Measurements from ENCODE around the gene BCL11B.

Gene BCL11B

DNA sequence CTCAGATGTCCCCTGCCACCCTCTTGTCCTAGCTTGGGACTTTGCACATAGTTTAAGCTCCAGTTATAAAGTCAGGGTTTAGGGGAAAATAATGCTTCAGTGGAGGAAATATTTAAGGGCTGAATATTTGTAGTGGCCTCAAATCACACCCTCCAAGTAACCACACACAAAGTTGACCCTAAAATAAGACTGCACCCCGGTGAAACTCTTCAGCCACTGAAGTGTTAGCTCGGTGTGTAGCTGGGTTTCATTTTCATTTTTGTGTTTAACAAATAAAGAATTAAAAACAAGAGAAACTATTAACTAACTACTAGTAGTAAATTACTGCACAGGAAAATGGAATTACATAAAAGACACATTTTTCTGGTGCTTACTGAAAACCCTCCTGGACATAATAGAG is 14.8 kb upstream of the BCL11B start:
- no peak for DNase-seq (ENCODE audit: low read depth in 2 of 2)

DNA sequence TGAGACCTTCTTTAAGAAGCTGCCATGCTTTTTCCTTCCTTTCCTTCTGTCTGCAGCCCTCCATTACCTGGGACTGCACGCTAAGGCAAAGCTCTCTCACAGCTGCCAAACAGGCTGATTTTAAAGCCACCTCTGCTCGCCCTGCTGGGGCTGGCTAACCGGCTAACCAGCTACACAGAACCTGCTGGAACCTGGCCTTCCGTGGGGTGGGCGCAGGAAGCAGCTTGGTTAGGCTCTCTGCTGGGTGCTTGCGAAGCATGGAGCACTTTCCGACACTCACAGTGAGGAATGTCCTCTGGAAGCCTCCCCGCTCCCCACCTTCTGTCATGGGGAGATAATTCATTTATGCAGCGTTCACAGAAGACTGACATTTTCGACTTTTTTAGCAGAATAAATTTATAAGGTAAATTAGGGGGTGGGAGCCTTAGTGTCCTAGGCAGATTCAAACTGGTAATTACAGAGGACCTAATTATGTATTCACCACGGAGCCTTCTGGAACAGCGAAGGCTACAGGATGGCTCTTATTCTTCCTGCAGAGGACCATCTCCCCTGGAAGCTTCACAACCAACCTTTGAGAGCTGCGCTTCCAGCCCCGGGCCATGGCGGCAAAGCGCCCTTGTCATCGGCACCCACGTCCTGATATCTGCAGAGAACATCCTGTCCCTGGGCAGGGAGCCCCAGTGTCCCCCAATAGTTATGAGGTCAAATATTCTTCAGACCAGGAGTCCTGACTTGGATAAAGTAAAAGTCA is 12.4 kb upstream of the BCL11B start:
- no peak for DNase-seq (ENCODE audit: low read depth in 2 of 2)

DNA sequence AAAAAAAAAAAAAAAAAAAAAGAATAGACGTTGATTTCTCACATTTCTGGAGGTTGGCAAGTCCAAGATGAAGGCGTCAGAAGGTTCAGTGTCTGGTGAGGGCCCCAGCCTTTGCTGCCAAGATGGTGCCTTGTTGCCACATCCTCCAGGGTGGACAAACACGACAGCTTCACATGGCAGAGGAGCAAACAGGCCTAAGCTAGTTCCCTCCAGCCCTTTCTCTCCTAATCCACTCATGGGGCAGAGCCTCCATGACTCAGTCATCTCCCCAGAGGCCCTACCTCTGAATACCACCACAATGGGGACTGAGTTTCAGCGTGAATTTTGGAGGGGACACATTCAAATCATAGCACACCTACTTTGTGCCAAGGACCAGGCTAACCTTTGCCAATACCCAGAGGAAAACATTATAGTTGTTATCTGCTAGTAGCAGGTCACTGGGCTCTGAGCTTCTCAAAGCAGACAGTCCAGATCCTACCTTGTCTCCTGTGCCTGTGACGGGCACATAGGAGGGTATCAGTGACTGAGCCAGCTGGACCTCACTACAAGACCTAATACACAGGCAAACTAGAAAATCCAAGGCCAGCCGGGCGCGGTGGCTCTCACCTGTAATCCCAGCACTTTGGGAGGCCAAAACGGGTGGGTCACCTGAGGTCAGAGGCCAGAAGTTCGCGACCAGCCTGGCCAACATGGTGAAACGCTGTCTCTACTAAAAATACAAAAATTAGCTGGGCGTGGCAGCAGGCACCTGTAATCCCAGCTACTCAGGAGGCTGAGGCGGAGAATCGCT is 10.5 kb upstream of the BCL11B start:
- DNase-seq (ENCODE audit: low read depth in 2 of 2) = no peak

DNA sequence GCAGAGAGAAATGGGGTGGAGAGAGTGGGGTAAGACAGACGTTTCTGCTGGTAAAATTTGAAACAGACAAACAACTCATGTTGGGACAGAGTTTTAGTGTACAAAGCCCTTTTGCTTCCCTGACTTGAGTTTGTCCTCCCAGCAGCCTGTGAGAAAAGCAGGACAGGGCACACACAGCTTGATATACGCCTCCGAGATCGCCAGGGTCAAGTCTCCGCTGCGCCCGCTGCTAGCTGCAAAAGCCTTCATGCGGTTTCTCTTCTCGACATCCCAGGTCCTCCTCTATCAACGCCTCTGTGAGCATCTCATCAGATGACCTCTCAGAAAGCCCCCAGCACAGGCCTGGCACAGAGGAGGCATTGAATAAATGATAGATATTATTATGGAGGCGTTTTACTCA is 9.4 kb upstream of the BCL11B start:
- DNase-seq (ENCODE audit: low read depth in 2 of 2) = no peak

DNA sequence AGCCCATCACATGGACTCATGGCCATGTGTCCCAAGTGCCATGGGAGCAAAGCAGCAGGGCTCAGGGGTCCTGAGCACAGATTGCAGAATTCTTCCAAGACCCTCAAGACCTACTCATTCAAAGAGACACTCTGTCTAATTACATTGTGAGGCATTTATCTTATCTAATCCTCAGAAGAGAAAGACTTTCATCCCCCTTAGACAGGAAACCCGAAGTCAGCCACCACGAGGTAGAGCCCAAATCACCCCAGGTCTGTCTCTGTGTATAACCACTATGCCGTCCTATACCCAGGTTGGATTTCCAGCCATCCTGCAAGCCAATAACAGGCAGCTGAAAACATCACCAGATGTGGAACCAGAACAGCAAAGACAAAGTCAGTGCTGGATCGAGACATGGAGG is 8.9 kb upstream of the BCL11B start:
- DNase-seq (ENCODE audit: low read depth in 2 of 2) = no peak

DNA sequence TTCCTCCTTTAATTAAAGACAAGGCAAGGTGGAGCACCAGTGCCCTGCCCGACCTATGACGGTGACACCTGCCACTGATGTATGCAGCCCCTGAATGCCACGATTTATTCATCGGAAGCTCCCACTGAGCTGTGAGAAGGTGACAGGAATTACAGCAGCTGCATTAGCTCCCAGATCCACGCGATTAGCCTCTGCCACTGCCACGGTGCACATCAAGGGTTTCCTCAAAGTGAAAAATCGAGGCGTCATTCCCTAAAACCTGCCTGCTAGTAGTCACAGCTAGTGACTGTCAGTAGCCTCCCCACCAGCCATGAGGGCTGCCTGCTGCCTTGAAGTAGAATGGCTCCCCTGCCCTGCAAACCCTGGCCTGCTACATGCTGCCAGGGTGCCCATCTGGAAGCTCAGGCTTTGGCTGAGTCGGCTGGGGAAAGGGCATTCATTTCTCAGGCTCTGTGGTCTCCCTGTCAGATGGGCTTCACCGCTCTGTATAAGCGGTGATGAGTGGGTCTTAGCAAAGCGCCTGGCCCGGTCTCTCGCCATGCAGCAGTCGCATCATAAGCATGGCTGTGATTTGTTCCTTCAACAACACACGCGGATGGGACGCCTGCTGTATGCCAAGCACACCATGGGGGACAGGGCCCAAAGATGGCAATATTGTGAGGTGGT is 8.2 kb upstream of the BCL11B start:
- no peak for DNase-seq (ENCODE audit: low read depth in 2 of 2)

DNA sequence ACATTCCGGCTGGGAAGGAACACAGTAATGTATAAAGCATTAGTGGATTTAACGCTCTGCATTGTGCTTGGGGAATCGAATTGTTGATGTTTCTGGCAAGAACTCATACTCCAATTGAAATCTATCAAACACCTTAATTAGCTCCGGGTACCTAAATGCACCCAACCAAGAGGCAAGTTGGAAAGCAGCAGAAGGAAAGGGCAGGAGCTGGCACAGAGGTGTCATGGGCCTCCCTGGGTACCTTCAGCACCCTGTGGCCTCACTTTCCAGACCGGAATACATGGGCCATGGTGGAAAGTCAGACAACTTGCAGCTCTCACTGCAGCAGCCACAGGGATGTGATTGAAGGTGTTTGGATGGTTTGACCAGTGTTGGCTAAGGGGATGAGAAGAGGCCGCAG is 6.8 kb upstream of the BCL11B start:
- DNase-seq (ENCODE audit: low read depth in 2 of 2) = no peak

DNA sequence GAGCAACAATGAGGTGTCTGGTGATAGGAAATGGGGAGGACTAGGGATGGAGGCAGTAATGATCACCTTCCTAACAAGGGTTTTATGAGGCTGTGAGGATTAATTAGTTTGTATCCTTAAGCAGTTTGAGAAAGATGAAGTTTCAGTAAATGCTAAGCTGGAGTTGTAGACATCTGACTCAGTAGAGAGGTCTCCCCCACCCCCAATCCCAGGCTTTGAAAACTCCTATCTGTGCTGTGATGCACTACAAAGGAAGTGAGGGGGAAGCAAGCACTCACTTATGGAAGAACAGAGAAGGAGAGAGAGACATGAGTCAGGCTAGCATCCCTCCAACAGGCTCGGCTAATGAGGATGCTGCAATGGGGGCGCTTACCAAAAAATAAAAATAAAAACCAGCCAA is 5.5 kb upstream of the BCL11B start:
- DNase-seq (ENCODE audit: low read depth in 2 of 2) = no peak

DNA sequence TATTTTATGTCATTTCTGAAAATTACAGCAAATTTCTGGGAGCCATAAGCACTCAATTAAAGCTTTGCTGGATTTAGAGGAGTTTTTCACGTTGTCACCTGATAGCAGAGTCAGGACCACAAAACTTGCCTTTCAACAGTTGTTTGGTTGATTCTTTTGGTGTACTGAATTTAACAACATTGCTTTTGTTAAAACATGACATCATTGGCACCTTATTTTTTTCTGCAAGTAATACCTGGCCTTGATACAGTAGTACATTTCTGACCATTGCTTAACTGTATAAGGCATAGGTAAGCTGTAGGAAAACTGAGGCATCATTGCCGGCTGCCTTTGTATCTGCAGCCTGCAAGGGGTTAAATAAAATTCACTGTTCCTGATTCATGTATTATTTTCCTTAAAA is 4.5 kb upstream of the BCL11B start:
- DNase-seq (ENCODE audit: low read depth in 2 of 2) = no peak

DNA sequence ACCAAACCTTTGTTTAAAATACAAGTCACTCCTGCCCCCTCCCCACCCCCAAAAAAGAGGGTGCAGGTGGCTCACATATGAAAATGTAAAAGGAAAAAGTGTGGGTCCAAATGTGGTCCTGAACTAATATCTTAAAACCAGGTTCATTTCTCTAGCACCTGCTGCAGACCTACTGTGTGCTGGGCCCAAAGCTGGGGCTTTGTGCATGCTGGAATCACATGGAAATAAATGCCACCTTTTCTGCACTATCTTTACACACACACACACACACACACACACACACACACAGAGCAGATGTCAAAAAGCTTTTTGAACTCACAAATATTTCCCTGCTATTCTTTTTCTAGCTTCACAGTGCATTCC is 3.2 kb upstream of the BCL11B start:
- no peak for DNase-seq (ENCODE audit: low read depth in 2 of 2)

DNA sequence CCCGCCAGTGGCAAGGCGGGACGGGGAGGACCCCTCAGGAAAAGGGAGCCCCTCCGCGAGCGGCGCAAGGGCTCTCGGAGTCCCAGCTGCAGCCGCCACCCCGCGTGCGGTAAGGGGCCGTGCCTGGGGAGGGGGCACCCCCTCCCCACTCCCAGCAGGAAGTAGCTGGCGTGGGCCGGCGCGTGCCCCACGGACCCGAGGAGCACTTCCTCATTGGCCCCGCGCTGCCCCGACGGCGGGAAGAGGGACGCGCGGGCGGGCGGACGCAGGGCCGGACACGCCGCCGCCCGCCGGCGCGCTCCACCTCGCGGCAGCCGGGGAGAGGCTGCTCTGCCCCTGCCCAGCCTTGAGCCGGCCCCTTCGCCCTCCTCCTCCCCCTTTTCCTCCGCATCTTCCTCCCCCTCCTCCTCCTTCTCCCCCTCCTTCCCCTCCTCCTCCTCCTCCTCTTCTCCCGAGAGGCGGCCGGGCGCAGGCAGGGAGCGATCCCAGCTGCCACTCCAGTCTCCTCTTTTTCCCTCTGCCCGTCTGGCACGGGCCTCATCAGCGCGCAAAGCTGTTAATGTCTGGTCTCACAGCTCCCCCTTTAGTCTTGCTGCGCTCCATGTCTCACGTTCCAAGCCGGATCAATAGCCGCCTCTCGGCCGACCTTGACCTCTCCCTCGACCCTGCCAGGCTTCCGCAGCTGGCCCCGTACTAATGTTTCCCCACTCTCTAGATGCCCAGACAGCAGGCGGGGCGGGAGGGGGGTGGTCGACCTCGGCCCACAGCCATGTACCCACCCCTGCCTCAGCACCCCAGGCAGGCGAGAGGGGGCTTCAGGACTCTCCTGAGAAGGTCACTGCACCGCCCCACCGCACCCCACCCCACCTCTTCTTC is 2.6 kb upstream of the BCL11B start:
- no peak for DNase-seq (ENCODE audit: low read depth in 2 of 2)

DNA sequence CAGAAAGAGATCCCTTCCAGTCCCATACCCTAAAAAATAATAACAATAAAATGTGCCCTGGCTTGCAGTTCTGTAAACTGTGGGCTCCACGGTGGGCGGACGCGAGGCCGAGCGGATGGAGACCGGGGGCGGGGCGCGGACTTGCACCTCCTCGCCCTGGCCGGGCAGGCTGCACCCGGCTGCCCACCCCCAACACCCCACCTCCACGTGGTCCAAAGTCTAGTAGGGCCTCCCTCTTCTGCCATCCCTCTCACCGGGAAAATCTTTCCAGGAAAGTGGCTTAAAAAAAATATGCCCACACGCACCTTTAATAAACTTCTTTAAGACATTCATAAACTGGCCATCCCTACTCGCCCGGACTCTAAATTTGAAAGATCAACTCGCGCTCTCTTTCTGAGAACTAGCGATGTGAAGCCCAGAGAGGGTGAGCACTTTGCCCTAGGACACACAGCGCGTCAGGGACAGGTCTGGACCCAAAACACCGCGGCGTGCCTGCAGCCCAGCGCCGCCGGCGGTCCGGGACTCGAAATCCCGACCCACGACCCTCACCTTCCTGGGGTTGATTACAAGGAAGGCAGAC is 1.9 kb upstream of the BCL11B start:
- DNase-seq (ENCODE audit: low read depth in 2 of 2) = no peak

DNA sequence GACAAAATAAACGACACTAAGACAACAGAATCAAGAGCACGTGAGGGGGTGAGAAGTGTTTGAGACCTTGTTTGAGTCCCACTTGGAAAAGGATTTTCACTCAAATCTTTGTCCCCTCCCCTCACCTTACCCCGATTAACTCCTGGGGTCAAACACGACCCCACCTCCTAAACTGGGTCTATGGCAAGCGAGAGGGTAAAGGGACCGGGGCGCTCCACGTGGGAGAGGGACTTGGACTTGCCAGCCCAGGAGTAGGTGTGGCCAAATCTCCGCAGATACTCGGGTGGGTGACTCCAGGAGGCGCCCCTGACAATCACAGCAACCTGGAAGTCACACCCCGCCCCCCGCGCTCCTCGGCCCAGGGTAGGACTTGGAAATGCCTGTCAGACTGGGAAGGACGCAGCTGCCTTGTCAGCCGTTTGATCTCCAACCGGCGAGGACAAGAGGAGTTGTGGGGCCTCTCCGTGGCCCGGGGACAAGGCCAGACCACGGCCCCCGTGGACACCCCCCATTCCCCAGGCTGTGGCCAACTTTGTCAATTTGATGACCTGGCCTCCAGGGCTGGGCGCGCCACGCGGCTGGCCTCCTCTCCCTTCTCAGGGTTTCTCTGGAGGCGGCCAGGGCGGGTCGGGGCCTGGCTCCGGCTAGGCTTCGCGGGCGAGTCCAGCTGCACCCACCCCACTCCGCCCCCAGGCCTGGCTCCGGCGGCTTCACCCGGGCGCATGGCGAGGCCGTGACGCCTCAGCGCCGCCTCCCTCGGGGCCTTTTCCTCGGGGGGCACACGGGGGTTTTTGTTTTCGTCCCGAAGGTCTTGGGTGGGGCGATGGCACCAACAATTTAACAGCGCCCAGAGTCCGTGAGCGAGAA is 1.1 kb upstream of the BCL11B start:
- DNase-seq (ENCODE audit: low read depth in 2 of 2) = no peak

DNA sequence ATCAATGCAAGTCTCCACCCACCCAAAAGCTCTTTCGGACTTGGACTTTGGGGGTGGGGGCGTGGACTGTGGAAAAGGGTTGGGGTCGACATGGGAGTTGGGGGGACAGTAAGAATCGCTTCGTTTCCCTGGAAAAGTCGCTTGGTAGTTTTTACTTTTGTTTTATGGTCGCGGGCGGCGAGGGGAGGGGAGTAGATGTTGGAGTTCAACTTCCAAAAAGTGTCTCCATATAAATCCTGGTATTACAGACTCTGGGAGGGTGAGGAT is 568 bp upstream of the BCL11B start:
- DNase-seq (ENCODE audit: low read depth in 2 of 2) = no peak

DNA sequence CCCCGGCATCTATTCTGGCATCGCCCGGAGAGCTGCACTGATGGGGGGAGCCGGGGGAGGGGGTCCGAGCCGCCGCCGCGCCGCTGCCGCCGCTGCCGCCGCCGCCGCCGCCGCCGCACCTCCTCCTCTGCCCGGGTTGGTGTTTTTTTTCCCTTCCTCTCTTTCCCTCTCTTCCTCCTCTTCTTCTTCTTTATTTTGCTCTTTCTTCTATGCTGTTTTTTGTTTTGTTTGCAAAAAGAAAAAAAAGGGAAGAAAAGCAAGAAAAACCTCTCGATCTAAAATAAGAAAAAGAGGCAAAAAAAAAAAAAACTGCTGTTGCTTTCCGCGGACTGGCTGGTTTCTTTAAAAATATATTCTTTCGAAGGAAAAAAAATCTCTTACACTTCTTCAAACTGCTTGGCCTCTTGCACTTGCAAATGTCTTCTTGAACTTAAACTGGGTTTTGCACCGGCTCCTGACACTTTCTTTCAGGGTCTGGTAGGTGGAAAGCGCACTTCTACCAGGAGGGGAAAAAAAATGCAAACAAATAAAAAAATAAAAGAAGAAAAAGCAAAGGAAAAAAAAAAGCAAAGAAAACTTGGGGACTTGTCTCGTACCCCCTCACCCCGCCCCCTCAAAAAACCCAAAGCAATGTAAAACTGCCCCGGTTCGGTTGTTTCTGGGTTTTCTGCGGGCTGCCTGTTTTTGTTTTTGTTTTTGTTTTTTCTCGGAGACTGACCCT is 616 bp downstream of the BCL11B start:
- no peak for DNase-seq (ENCODE audit: low read depth in 2 of 2)

DNA sequence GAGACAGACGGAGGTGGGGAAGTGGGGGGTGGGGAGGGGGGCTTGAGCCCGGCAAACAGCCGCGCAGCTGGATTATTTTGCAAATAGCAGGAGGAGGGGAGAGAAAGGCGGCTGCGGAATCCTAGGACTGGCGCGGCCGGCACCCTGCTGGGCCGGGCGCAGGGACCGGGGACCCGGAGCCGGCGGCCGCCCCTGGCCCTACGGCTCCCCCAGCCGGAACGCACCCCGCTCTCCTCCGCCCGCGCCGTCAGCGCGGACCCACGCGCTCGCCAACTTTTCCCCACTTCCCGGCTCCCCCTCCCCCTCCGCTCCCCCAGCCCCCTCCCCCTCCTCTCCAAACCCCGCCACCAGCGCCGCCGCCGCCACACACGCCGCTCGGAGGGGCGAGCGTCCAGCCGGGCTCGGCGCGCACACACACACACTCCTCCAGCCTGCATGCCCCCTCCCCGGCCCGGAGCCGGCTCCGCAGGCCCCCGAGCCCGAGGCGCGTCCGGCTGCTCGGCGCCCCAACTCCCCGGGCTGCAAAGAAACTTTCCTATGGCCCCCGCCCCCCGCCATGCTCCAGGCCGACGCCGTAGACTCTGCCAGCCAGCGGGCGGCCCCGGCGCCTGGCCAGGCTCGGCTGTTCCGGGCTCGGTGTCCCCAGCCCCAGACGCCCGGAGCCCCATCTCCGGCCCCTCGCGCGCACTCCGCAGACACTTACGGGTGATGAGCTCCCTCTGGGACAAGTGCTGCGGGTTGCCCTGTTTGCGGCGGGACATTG is 1.4 kb downstream of the BCL11B start:
- no peak for DNase-seq (ENCODE audit: low read depth in 2 of 2)

DNA sequence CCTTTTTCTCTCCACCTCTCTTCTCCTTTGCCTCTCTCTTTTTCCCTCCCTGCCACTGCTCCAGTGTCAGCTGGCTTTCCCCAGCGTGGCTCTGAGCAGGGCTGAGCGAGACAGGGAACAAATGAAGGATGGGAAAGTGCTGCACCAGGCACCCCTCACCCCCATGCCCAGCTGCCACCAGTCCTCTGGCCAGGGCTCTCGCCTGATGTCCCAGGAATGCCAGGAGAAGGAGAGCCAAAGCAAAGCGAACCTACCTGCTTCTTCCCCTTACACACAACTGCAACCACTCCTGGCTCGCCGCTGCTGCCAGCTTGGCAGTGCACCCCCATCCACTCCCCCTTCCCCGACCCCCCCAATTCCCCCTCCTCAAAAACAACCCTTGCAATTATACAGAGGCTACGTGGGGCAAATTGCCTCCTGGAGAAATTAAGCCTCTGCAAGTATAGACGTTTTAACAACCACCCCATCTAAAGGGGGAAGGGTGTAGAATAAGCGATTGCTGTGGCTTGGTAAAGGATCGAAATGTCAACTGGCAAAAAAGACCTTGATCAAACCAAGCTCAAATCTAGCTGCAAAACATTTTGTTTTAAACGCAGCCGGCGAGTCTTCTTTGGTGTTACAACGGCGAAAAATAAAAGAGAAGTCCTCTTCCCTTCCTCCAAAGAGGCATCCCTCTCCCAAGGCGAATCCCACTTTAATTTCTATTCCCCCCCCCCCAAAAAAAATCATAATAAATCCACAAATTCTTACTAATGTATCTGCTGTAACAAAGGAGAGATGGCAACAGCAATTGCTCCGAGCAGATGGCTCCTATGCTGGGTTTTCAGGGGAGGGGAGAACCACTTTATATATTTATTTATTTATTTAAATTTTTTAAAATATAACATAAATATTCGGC is 2.9 kb downstream of the BCL11B start:
- no peak for DNase-seq (ENCODE audit: low read depth in 2 of 2)

Measured in stimulated activated CD8-positive, alpha-beta memory T cell treated with anti-CD3 and anti-CD28 coated beads, Interleukin-7, amount 100 ng/mL, for 1 hour (primary cell).